HepG2 (cell line): ENCODE data around the gene TBC1D16. TPM values are rescaled to one million over a fixed set of nuclear protein-coding genes. Genes with fewer than 3 reads are reported as not detected.

ENCODE experiments used
- BHLHE40 ChIP-seq: IDR thresholded peaks from 2 replicates; pipeline ENCODE4 v1.6.1; 2011; ENCODE audit warnings: low read length, improper control_type of control experiment
- DNMT3B ChIP-seq: conservative IDR thresholded peaks from 2 replicates; pipeline ENCODE4 v1.6.1; 2016; ENCODE audit warnings: missing biosample characterization, control low read depth
- ELF3 ChIP-seq: IDR thresholded peaks from 2 replicates; pipeline ENCODE4 v1.6.1; 2016; ENCODE audit warnings: missing genetic modification reagents, missing compliant biosample characterization
- FOXK2 ChIP-seq: fragments of 450-650 bp; IDR thresholded peaks from 2 replicates; pipeline ENCODE4 v1.6.1; 2016
- ISX ChIP-seq: sonication (generic); formaldehyde crosslinking; conservative IDR thresholded peaks from 2 replicates; pipeline ENCODE4 v1.5.0; 2020; ENCODE audit warnings: missing genetic modification reagents
- NR3C1 ChIP-seq: sonication (generic); formaldehyde crosslinking; IDR thresholded peaks from 2 replicates; pipeline ENCODE4 v1.4.0; 2020; ENCODE audit warnings: missing genetic modification reagents
- RELA ChIP-seq: sonication (generic); formaldehyde crosslinking; IDR thresholded peaks from 2 replicates; pipeline ENCODE4 v1.4.0; 2020; ENCODE audit warnings: missing genetic modification reagents
- SMAD9 ChIP-seq: sonication (generic); formaldehyde crosslinking; IDR thresholded peaks from 2 replicates; pipeline ENCODE4 v1.5.1; 2020; ENCODE audit warnings: mild to moderate bottlenecking, missing genetic modification reagents
- ZBTB39 ChIP-seq: sonication (generic); formaldehyde crosslinking; IDR thresholded peaks from 2 replicates; pipeline ENCODE4 v1.5.0; 2020; ENCODE audit warnings: missing genetic modification reagents
- ZFYVE20 ChIP-seq: sonication (generic); formaldehyde crosslinking; IDR thresholded peaks from 2 replicates; pipeline ENCODE4 v1.8.0; 2023; ENCODE audit warnings: low read depth, mild to moderate bottlenecking, moderate library complexity, missing genetic modification reagents, borderline replicate concordance
- ZMYM4 ChIP-seq: sonication (generic); formaldehyde crosslinking; IDR thresholded peaks from 2 replicates; pipeline ENCODE4 v1.8.1; 2023; ENCODE audit warnings: mild to moderate bottlenecking, missing genetic modification reagents
- ZNF256 ChIP-seq: sonication (generic); formaldehyde crosslinking; conservative IDR thresholded peaks from 2 replicates; pipeline ENCODE4 v1.4.0; 2020; ENCODE audit warnings: missing genetic modification reagents
- ZNF33A ChIP-seq: sonication (generic); formaldehyde crosslinking; IDR thresholded peaks from 2 replicates; pipeline ENCODE4 v1.5.1; 2020; ENCODE audit warnings: missing genetic modification reagents, mild to moderate bottlenecking, moderate library complexity, borderline replicate concordance
- polyA plus RNA-seq, 8 experiments: library from polyadenylated mRNA; depleted of rRNA in 3 of 8; stranded (reverse) in 7 of 8; unstranded in 1 of 8; fragments of >200 nt; fragmentation: Illumina TruSeq in 4 of 8; extraction: Trizol in 4 of 8; gene quantifications; 2 replicates each; pipeline versions ENCODE4 v1.2.1 to v1.2.3, GENCODE V29; 2011 to 2016; ENCODE audit warnings: low read depth in 4 of 8, missing spikeins in 1 of 8, mixed read lengths in 1 of 8; ENCODE audit not compliant: insufficient read depth in 1 of 8
- total RNA-seq, 5 experiments: library from RNA; depleted of rRNA; stranded (reverse); fragments of >200 nt; fragmentation: Illumina TruSeq; extraction: Trizol; gene quantifications; 2 replicates each; pipeline ENCODE4 v1.2.3, GENCODE V29; 2016; ENCODE audit warnings: low read depth in 1 of 5
- TF ChIP-seq, protein P1 (sequence below): sonication (generic); formaldehyde crosslinking; IDR thresholded peaks from 2 replicates; pipeline ENCODE4 v1.4.0; 2020; ENCODE audit warnings: mild to moderate bottlenecking, missing genetic modification reagents
- TF ChIP-seq, protein P2 (sequence below): sonication (generic); formaldehyde crosslinking; IDR thresholded peaks from 2 replicates; pipeline ENCODE4 v1.8.0; 2022; ENCODE audit warnings: mild to moderate bottlenecking, missing genetic modification reagents, borderline replicate concordance
- TF ChIP-seq, protein P3 (sequence below): sonication (generic); formaldehyde crosslinking; IDR thresholded peaks from 2 replicates; pipeline ENCODE4 v1.5.0; 2020; ENCODE audit warnings: mild to moderate bottlenecking, missing genetic modification reagents
- TF ChIP-seq, protein P4 (sequence below): sonication (generic); formaldehyde crosslinking; IDR thresholded peaks from 2 replicates; pipeline ENCODE4 v1.5.0; 2020; ENCODE audit warnings: mild to moderate bottlenecking, missing genetic modification reagents, borderline replicate concordance

The TBC1D16 gene
- total and polyA plus RNA-seq, 2 of the 13 experiments (the other 11 are each of a cell fraction or from before 2014, with no cell fraction given), result 14.9 to 24.9 TPM

DNA sequence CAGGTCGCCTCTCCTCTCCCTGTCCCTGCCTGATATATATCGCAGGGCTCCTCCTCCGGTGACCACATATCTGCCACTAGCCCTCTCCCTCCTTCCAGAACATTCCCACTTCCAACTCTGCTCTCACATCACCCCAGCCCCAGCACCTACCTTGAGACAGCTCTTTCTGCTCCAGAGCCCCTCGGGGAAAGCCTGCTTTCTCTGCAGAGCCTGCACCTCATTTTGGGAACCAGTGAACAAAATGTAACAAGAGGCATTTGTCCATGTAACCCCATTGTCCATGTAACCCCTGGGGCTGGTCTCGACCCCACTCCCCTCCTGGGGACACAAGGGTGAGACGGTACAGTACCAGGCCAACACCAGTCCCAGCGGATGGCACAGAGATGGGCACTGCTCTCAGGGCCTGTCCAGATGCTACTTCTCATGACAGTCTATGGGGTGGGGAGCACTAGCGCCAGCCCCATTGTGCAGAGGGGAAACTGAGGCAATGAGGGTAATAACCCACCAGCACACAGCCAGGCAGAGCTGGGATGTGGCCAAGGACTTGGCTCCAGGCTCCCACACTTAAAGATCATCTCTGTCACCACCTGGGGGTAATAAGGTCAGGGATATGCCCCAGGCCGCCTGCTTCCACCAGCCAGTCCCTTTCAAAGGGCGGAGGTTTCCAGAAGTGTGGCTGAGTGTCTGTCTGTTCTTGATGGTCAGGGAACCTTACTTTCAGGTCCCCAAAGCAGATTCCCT lies 42.9 kb downstream of the TBC1D16 start (continued):
- TF ChIP-seq, protein P1, sequence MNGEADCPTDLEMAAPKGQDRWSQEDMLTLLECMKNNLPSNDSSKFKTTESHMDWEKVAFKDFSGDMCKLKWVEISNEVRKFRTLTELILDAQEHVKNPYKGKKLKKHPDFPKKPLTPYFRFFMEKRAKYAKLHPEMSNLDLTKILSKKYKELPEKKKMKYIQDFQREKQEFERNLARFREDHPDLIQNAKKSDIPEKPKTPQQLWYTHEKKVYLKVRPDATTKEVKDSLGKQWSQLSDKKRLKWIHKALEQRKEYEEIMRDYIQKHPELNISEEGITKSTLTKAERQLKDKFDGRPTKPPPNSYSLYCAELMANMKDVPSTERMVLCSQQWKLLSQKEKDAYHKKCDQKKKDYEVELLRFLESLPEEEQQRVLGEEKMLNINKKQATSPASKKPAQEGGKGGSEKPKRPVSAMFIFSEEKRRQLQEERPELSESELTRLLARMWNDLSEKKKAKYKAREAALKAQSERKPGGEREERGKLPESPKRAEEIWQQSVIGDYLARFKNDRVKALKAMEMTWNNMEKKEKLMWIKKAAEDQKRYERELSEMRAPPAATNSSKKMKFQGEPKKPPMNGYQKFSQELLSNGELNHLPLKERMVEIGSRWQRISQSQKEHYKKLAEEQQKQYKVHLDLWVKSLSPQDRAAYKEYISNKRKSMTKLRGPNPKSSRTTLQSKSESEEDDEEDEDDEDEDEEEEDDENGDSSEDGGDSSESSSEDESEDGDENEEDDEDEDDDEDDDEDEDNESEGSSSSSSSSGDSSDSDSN (CRISPR knock-in tag), result no peak
- TF ChIP-seq BHLHE40, result no peak
- TF ChIP-seq, protein P2, sequence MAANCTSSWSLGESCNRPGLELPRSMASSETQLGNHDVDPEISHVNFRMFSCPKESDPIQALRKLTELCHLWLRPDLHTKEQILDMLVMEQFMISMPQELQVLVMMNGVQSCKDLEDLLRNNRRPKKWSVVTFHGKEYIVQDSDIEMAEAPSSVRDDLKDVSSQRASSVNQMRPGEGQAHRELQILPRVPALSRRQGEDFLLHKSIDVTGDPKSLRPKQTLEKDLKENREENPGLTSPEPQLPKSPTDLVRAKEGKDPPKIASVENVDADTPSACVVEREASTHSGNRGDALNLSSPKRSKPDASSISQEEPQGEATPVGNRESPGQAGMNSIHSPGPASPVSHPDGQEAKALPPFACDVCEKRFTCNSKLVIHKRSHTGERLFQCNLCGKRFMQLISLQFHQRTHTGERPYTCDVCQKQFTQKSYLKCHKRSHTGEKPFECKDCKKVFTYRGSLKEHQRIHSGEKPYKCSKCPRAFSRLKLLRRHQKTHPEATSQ (CRISPR knock-in tag), result no peak
- TF ChIP-seq ZBTB39 (CRISPR knock-in tag), result 0 out of 2 replicates have a peak, but pooled peaks have one; percentile 10
- no peak for TF ChIP-seq ZNF256
- no peak; the same call in 1 of the 2 replicates for TF ChIP-seq ISX (CRISPR knock-in tag)
- TF ChIP-seq ELF3, result no peak
- TF ChIP-seq, protein P3, sequence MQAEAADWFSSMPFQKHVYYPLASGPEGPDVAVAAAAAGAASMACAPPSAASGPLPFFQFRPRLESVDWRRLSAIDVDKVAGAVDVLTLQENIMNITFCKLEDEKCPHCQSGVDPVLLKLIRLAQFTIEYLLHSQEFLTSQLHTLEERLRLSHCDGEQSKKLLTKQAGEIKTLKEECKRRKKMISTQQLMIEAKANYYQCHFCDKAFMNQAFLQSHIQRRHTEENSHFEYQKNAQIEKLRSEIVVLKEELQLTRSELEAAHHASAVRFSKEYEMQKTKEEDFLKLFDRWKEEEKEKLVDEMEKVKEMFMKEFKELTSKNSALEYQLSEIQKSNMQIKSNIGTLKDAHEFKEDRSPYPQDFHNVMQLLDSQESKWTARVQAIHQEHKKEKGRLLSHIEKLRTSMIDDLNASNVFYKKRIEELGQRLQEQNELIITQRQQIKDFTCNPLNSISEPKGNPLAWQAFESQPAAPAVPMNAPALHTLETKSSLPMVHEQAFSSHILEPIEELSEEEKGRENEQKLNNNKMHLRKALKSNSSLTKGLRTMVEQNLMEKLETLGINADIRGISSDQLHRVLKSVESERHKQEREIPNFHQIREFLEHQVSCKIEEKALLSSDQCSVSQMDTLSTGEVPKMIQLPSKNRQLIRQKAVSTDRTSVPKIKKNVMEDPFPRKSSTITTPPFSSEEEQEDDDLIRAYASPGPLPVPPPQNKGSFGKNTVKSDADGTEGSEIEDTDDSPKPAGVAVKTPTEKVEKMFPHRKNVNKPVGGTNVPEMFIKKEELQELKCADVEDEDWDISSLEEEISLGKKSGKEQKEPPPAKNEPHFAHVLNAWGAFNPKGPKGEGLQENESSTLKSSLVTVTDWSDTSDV, result no peak
- TF ChIP-seq NR3C1 (CRISPR knock-in tag), result no peak
- TF ChIP-seq SMAD9 (CRISPR knock-in tag), result no peak
- TF ChIP-seq ZNF33A (CRISPR knock-in tag), result no peak
- TF ChIP-seq FOXK2, result no peak
- TF ChIP-seq DNMT3B (CRISPR knock-in tag), result no peak
- no peak for TF ChIP-seq ZFYVE20 (CRISPR knock-in tag)
- no peak for TF ChIP-seq RELA (CRISPR knock-in tag)
- TF ChIP-seq ZMYM4, result no peak
- TF ChIP-seq, protein P4, sequence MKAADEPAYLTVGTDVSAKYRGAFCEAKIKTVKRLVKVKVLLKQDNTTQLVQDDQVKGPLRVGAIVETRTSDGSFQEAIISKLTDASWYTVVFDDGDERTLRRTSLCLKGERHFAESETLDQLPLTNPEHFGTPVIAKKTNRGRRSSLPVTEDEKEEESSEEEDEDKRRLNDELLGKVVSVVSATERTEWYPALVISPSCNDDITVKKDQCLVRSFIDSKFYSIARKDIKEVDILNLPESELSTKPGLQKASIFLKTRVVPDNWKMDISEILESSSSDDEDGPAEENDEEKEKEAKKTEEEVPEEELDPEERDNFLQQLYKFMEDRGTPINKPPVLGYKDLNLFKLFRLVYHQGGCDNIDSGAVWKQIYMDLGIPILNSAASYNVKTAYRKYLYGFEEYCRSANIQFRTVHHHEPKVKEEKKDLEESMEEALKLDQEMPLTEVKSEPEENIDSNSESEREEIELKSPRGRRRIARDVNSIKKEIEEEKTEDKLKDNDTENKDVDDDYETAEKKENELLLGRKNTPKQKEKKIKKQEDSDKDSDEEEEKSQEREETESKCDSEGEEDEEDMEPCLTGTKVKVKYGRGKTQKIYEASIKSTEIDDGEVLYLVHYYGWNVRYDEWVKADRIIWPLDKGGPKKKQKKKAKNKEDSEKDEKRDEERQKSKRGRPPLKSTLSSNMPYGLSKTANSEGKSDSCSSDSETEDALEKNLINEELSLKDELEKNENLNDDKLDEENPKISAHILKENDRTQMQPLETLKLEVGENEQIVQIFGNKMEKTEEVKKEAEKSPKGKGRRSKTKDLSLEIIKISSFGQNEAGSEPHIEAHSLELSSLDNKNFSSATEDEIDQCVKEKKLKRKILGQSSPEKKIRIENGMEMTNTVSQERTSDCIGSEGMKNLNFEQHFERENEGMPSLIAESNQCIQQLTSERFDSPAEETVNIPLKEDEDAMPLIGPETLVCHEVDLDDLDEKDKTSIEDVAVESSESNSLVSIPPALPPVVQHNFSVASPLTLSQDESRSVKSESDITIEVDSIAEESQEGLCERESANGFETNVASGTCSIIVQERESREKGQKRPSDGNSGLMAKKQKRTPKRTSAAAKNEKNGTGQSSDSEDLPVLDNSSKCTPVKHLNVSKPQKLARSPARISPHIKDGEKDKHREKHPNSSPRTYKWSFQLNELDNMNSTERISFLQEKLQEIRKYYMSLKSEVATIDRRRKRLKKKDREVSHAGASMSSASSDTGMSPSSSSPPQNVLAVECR (CRISPR knock-in tag), result no peak
